Aorta (tissue), 5 donors: Measurements from ENCODE around the gene CPE. TPM values are rescaled to one million over a fixed set of nuclear protein-coding genes. Genes with fewer than 3 reads are reported as not detected.

ENCODE experiments used
- ATAC-seq: fragments of 200-7000 bp; cut with Tn5 transposase; one replicate; pipeline ENCODE4 v1.9.1; 2022; ENCODE audit warnings: moderate library complexity; ENCODE audit not compliant: low FRiP score
- DNase-seq, 2 donors: peaks; one replicate each; pipeline ENCODE4 v3.0.0-alpha.2; 2020
- H3K27ac ChIP-seq, 2 donors: one replicate each; pipeline ENCODE4 v1.5.1; 2013; ENCODE audit warnings: low read length in 2 of 2, mild to moderate bottlenecking in 2 of 2, moderate library complexity in 2 of 2, control low read depth in 1 of 2, inconsistent platforms in 1 of 2, low read depth in 1 of 2
- H3K27me3 ChIP-seq, 2 donors: one replicate each; pipeline ENCODE4 v1.6.1; 2013; ENCODE audit warnings: control low read depth in 1 of 2, low read length in 1 of 2, mild to moderate bottlenecking in 1 of 2, moderate library complexity in 1 of 2; ENCODE audit not compliant: insufficient read depth in 2 of 2, control insufficient read depth in 1 of 2
- H3K36me3 ChIP-seq, 2 donors: one replicate each; pipeline ENCODE4 v1.6.1; 2013; ENCODE audit warnings: control low read depth in 1 of 2, low read length in 1 of 2, mild to moderate bottlenecking in 1 of 2; ENCODE audit not compliant: insufficient read depth in 2 of 2, control insufficient read depth in 1 of 2
- H3K4me1 ChIP-seq, 2 donors: one replicate each; pipeline ENCODE4 v1.6.1; 2013; ENCODE audit warnings: low read length in 2 of 2, control low read depth in 1 of 2, mild to moderate bottlenecking in 1 of 2, moderate library complexity in 1 of 2; ENCODE audit not compliant: insufficient read depth in 2 of 2, control insufficient read depth in 1 of 2
- H3K4me3 ChIP-seq, 2 donors: one replicate each; pipeline ENCODE4 v1.5.1; 2013; ENCODE audit warnings: low read length in 2 of 2, control low read depth in 1 of 2, mild to moderate bottlenecking in 1 of 2
- H3K9me3 ChIP-seq: one replicate; pipeline ENCODE4 v1.6.1; 2013; ENCODE audit warnings: mild to moderate bottlenecking, low read length; ENCODE audit not compliant: control insufficient read depth
- WGBS, 2 donors: extraction: QIAGEN DNeasy Blood & Tissue Kit; methylation state at CpG; one replicate each; pipeline ENCODE4 v1.1.7; 2013; 5-methylcytosine and 5-hydroxymethylcytosine counted together
- intact Hi-C, 2 donors: fragments of 100-400 bp; cut with DNase I; formaldehyde crosslinking; loops; one replicate each; pipeline versions ENCODE4 v1.14.2 to v1.15.0; 2022
- long read RNA-seq, 2 donors: library from polyadenylated mRNA; unstranded; transcript quantifications; one replicate each; pipeline ENCODE4 v2.0.0, GENCODE V29; 2020 to 2021
- polyA plus RNA-seq, 2 donors: library from polyadenylated mRNA; stranded (reverse); fragments of 200-250 nt; gene quantifications; one replicate each; pipeline ENCODE4 v1.2.3, GENCODE V29; 2013
- total RNA-seq, 2 donors: library from RNA; stranded (reverse); fragmentation: NEBNext Ultra II Directional; extraction: Animal tissue kit (Norgen Biotek cat#: 25700); gene quantifications; one replicate each; pipeline ENCODE4 v1.2.1, GENCODE V29; 2021
- donor health status: healthy with polysubstance abuse.
- donor health status: Bipolar disorder and iron deficiency.
- donor health status: DM: no; HTN: no; CAD: no.
- donor health status: DM: no; HTN: no; CAD: no.
- donor health status: DM: yes; HTN: yes; CAD: no.

The CPE gene
- 100 to 1,000 TPM; 417 to 443 TPM for total RNA-seq
- polyA plus RNA-seq: 100 to 1,000 TPM; 256 to 287 TPM
- long read RNA-seq, donor 1, transcript CPE-201 (9 exons, 2,421 nt): major isoform, 78 of 129 reads
- long read RNA-seq, donor 1, partial matches to known transcripts: 47 of 129 reads
- long read RNA-seq, donor 1, other reads (novel, unspliced or antisense): 4 of 129 reads
- long read RNA-seq, donor 2, transcript CPE-201 (9 exons, 2,421 nt): major isoform, 374 of 416 reads
- long read RNA-seq, donor 2, partial matches to known transcripts: 27 of 416 reads
- long read RNA-seq, donor 2, other reads (novel, unspliced or antisense): 15 of 416 reads

GRCh38 chr4:165378745-165379677 lies at the start of gene CPE:
Gene CPE, plus strand, starts transcription at chr4:165379008. Its CDS starts 214 bp downstream, at chr4:165379222.
- DNase-seq: peak; percentile 86 to 93
- Histone ChIP-seq H3K9me3 (peaks cover 5% of the 10 kb centered on the region), H3K27ac (peak within 1 kb of the TSS; percentile 41 to 79), H3K4me1 (peaks cover 2 to 3% of the 10 kb centered on the region in 2 donors), H3K36me3 (no peaks in the 10 kb centered on the region), H3K27me3 (no peaks in the 10 kb centered on the region), H3K4me3 (peak within 1 kb of the TSS; percentile 70 to 88)
- intact Hi-C loops: loop anchor here in 1 of 2 donors (5.0 kb wide), 1 partner anchor 83 kb away; no protein-coding TSS in a partner anchor
- ATAC-seq: peak; percentile 95
- 0% methylated on average over 69 to 82 of the region's 82 CpGs for WGBS, 2 donors

- no peak for DNase-seq
- no peaks in the 10 kb centered on the region for H3K9me3 ChIP-seq
- no peak for ATAC-seq
- H3K4me3 ChIP-seq: no peak overlapping the region
- no peak overlapping the region for H3K27ac ChIP-seq
- no peaks in the 10 kb centered on the region for H3K27me3 ChIP-seq
- peaks cover 0 to 2% of the 10 kb centered on the region in 2 donors for H3K4me1 ChIP-seq
- H3K36me3 ChIP-seq: no peaks in the 10 kb centered on the region
- 95 to 97% methylated on average over 2 of the region's 2 CpGs for WGBS, 2 donors
- intact Hi-C loops: no loop called here
These were observed 48.7 kb upstream of the CPE start for GRCh38 chr4:165330071-165330470.

- no peak for ATAC-seq
- H3K27ac ChIP-seq: no peak overlapping the region
- no peaks in the 10 kb centered on the region for H3K27me3 ChIP-seq
- no peaks in the 10 kb centered on the region for H3K9me3 ChIP-seq
- no peak overlapping the region for H3K4me3 ChIP-seq
- whole genome bisulfite sequencing, 2 donors: 85 to 88% methylated on average over 5 of the region's 5 CpGs
- DNase-seq: no peak
- H3K4me1 ChIP-seq: peaks cover 0 to 2% of the 10 kb centered on the region in 2 donors
- H3K36me3 ChIP-seq: no peaks in the 10 kb centered on the region
- intact Hi-C loops: no loop called here
These were observed 48.1 kb upstream of the CPE start for GRCh38 chr4:165330666-165331065.

- no peak overlapping the region for H3K4me3 ChIP-seq
- no peaks in the 10 kb centered on the region for H3K9me3 ChIP-seq
- ATAC-seq (no peak), DNase-seq (no peak)
- H3K27me3 ChIP-seq: no peaks in the 10 kb centered on the region
- H3K4me1 ChIP-seq: peaks cover 0 to 2% of the 10 kb centered on the region in 2 donors
- no peaks in the 10 kb centered on the region for H3K36me3 ChIP-seq
- H3K27ac ChIP-seq: no peak overlapping the region
- intact Hi-C loops: no loop called here
- WGBS, 2 donors: 86 to 89% methylated on average over 1 of the region's 1 CpG
These were observed 47.4 kb upstream of the CPE start for GRCh38 chr4:165331359-165331758.

- no peak overlapping the region for H3K4me3 ChIP-seq
- H3K36me3 ChIP-seq: no peaks in the 10 kb centered on the region
- DNase-seq (no peak), ATAC-seq (no peak)
- H3K27ac ChIP-seq: no peak overlapping the region
- WGBS, 2 donors: 70 to 81% methylated on average over 10 of the region's 10 CpGs
- intact Hi-C loops: no loop called here
- no peaks in the 10 kb centered on the region for H3K27me3 ChIP-seq
- H3K4me1 ChIP-seq: peaks cover 2 to 3% of the 10 kb centered on the region in 2 donors
- no peaks in the 10 kb centered on the region for H3K9me3 ChIP-seq
These were observed 47.0 kb upstream of the CPE start for GRCh38 chr4:165331823-165332222.

GRCh38 chr4:165332502-165332901 lies 46.3 kb upstream of the CPE start:
- Histone ChIP-seq H3K27ac (no peak overlapping the region), H3K9me3 (no peaks in the 10 kb centered on the region), H3K27me3 (no peaks in the 10 kb centered on the region), H3K4me3 (no peak overlapping the region), H3K4me1 (peaks cover 2 to 7% of the 10 kb centered on the region in 2 donors), H3K36me3 (no peaks in the 10 kb centered on the region)
- 39 to 50% methylated on average over 1 of the region's 1 CpG for WGBS, 2 donors
- no peak for ATAC-seq
- intact Hi-C loops: no loop called here
- DNase-seq: no peak

GRCh38 chr4:165335163-165335703 lies 43.6 kb upstream of the CPE start:
- Histone ChIP-seq H3K27ac (no peak overlapping the region), H3K4me1 (peaks cover 0 to 7% of the 10 kb centered on the region in 2 donors), H3K9me3 (no peaks in the 10 kb centered on the region), H3K36me3 (no peaks in the 10 kb centered on the region), H3K4me3 (no peak overlapping the region), H3K27me3 (no peaks in the 10 kb centered on the region)
- WGBS, 2 donors: 64 to 65% methylated on average over 3 of the region's 3 CpGs
- ATAC-seq (no peak), DNase-seq (no peak)
- intact Hi-C loops: no loop called here

GRCh38 chr4:165336743-165337142 lies 42.1 kb upstream of the CPE start:
- no peaks in the 10 kb centered on the region for H3K36me3 ChIP-seq

More at GRCh38 chr4:165336743-165337142, 42.1 kb upstream of the CPE start:
- no peak for ATAC-seq
- WGBS, 2 donors: 78 to 87% methylated on average over 6 of the region's 6 CpGs
- Histone ChIP-seq H3K9me3 (no peaks in the 10 kb centered on the region), H3K4me1 (peaks cover 0 to 7% of the 10 kb centered on the region in 2 donors), H3K4me3 (no peak overlapping the region), H3K27ac (no peak overlapping the region), H3K27me3 (no peaks in the 10 kb centered on the region)
- DNase-seq: no peak
- intact Hi-C loops: no loop called here
